Measurements from ENCODE around the gene SPECC1.

- no peak for TF ChIP-seq CTCF (IDR thresholded peaks at IDR 0.05)
- no peak for TF ChIP-seq EP300 (IDR thresholded peaks at IDR 0.05)
- TF ChIP-seq POLR2A (IDR thresholded peaks at IDR 0.05): no peak
Measured at GRCh38 chr17:20170085-20170484, 160.9 kb downstream of the SPECC1 start.

All from gastroesophageal sphincter (tissue), 3 donors.